Retina (tissue), 1 donor: ENCODE measurements around the gene FNDC3B.
A peak's percentile ranks its signal among the peaks of the same experiment; 100 is the strongest.
"Not testable (repeated sequence)": the region's sequence is repeated elsewhere in the genome, so short reads cannot be mapped to it uniquely, and the experiment has no call there.

Experiments
- DNase-seq: peaks from one replicate; pipeline ENCODE4 v3.0.0-alpha.2; 2016

The FNDC3B gene

DNA sequence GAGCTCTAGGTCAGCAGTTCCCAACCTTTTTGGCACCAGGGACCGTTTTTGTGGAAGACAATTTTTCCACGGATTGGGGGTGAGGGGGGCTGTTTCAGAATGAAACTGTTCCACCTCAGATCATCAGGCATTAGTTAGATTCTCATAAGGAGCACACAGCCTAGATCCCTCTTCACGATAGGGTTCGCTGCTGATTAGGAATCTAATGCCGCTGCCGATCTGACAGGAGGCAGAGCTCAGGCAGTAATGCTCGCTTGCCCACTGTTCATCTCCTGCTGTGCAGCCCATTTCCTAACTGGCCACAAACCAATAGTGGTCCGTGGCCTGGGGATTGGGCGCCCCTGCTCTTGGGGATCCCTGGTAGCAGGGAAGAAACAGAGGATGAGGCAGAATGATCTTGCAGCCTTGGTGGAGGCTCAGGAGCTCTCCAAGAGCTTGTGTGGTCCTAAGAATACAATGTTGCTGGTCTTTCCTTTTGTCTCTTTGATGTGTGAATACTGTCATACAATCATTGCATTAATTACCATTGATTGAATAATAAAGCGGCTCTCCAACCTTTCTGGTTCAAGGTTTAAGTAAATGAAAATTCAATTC is 183.2 kb downstream of the FNDC3B start:
- peak; percentile 69 for DNase-seq

- no peak for DNase-seq
These were observed 184.5 kb downstream of the FNDC3B start for GRCh38 chr3:172223870-172224269.

- DNase-seq: no peak
These were observed 185.3 kb downstream of the FNDC3B start for GRCh38 chr3:172224560-172225214.

- no peak for DNase-seq
These were observed 185.9 kb downstream of the FNDC3B start for GRCh38 chr3:172225215-172225707.

DNA sequence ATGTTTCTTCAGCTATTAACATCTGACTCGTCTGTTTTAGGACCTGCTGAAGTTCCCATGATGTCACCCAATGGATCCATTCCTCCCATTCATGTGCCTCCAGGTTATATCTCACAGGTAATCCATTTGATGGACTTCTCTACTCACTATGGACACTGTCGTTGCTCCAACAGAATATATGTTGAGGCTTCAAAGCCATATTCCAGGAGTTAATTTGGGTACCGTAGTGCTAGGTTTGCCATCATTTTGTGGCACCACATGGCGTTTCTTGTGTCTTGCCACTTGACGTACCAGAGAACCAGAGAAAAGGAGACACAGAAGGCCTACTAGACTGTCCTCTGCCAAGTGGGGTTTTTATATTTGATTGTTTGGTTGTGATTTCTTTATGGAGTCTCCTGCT is 187.5 kb downstream of the FNDC3B start:
- no peak for DNase-seq

DNA sequence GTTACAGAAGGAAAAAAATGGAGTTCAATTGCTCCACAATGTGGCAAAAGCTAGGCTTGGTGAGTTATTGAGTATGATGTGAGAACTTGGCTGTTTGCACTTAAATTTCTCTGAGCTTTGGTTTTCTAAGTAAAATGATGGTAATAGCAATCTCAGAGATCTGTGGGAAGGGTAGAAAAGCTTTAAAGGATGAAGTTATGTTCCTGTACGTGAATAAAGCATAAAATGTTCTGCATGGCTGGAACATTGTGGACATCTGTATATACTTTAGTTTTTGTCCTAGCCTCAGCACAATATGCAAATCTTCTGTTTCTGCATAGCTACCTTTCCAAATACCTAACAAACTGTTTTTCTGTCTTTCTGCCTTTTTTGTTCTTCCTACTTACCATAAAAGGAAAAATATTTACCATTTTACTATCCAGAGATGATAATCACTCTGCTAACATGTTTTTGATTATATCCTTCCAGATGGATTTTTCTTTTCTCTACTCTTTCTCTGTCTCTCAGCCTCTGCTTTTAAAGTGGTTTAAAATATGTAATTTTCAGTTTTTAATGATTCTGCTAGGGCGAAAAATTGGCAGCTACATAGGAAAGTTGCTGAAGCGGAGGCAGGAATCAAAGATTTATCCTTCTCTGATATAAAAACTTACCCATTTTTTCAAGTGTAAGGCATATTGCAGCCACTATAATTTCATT is 188.1 kb downstream of the FNDC3B start:
- no peak for DNase-seq

- DNase-seq: no peak
These were observed 188.6 kb downstream of the FNDC3B start for GRCh38 chr3:172228036-172228415.

- DNase-seq: no peak
These were observed 190.1 kb downstream of the FNDC3B start for GRCh38 chr3:172229462-172229861.

GRCh38 chr3:172231318-172231901 is 192.0 kb downstream of the FNDC3B start:
- DNase-seq: no peak

- no peak for DNase-seq
These were observed 193.3 kb downstream of the FNDC3B start for GRCh38 chr3:172232579-172233212.

- no peak for DNase-seq
These were observed 194.3 kb downstream of the FNDC3B start for GRCh38 chr3:172233474-172234277.

- no peak for DNase-seq
These were observed 196.3 kb downstream of the FNDC3B start for GRCh38 chr3:172235698-172236097.

DNA sequence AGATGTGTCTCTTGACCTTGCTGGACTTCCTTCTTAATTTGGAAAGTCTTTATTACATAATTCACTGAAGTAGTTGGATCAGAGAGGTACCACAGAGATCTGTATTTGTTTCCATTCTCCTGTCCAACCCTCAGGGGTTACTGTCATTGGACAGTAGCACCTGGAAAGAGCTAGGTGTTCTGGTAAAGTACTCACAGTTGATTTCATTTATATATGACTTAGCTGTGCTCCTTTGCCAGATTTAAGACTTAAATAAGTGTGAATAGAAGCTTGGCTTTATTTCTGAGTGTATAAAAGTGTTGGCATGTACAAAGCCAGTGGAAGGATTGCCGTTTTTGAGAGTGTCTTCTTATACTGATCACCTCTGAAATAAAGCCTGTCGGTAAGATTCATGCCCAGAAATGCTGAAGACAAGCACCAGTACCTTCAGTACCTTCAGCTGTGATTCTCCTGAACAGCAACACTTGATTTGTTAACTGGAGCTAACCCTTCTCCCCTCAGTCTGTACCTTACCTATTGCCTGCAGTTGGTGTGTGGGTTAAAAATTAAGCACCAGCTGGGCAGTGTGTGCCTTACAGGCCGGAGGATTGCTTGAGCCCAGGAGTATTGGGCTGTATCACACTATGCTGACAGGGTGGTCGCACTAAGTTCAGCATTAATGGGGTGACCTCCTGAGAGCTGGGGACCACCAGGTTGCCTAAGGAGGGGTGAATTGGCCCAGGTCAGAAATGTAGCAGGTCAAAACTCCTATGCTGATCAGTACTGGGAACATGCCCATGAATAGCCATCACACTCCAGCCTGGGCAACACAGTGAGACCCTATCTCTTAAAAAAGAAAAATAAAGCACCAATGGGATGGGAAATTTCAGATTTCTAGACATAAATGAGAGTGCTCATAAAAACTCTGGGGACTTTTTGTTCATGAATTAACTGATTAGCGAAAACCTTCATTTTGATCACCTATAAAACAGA is 197.7 kb downstream of the FNDC3B start:
- no peak for DNase-seq

GRCh38 chr3:172238188-172238587 is 198.8 kb downstream of the FNDC3B start:
- no peak for DNase-seq

DNA sequence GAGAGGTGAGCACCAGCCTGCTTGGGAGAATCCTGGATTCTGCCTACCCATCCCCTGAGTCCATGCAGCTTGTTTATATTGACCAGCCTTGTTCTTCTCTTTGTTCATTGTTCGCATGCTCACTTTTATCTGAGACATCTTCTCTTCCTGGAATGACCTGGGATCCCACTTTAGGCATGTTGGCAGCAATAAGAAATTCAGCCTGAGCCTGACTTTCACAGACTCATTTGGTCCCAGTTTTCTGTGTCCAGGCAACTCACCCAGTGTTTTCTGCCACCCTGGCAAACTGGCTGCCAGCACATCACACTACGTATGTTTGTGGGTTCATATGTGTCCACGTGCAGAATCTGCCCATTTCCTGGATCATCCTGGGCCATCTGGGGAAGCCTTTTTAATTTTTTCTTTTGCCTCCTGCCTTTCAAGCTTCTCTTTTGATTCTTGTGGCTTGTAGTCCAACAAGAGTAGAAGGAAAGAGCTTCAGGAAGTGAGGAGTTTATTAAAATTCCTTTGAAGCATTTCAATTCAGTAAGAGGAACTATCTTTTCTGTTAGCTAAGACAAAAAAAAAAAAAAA is 199.9 kb downstream of the FNDC3B start:
- no peak for DNase-seq

DNA sequence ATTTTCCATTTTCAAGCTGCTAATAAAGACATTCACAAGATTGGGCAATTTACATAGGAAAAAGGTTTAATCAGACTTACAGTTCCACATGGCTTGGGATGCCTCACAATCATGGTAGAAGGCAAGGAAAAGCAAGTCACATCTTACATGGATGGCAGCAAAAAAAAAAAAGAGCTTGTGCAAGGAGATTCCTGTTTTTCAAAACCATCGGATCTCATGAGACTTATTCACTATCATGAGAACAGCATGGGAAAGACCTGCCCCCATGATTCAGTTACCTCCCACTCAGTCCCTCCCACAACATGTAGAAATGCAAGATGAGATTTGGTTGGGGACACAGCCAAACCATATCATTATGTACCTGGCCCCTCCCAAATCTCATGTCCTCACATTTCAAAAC is 202.0 kb downstream of the FNDC3B start:
- no peak for DNase-seq

GRCh38 chr3:172242471-172242870 is 203.1 kb downstream of the FNDC3B start:
- DNase-seq: not testable (repeated sequence)

DNA sequence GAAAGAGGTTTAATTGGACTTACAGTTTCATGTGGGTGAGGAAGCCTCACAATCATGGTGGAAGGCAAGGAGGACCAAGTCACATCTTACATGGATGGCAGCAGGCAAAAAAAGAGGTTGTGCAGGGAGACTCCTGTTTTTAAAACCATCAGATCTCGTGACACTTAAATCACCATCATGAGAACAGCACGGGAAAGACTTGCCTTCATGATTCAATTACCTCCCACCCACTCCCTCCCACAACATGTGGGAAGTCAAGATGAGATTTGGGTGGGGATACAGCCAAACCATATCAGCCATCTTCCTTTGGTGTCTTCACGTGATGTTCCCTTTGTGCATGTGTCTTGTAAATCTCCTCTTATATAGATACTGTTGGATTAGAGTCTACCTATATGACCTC is 204.0 kb downstream of the FNDC3B start:
- DNase-seq: not testable (repeated sequence)

- DNase-seq: no peak
These were observed 204.6 kb downstream of the FNDC3B start for GRCh38 chr3:172244011-172244410.

GRCh38 chr3:172245241-172245640 is 205.9 kb downstream of the FNDC3B start:
- DNase-seq: no peak
